Esophagus muscularis mucosa (tissue), 4 donors: Measurements from ENCODE around the gene CCDC24.

Experiments
- EP300 ChIP-seq: sonication (generic); formaldehyde crosslinking; IDR thresholded peaks from one replicate; pipeline ENCODE4 v1.6.1; 2017; ENCODE audit warnings: antibody characterized with exemption
- POLR2AphosphoS5 ChIP-seq, 2 donors: sonication (generic); formaldehyde crosslinking; IDR thresholded peaks; one replicate each; pipeline ENCODE4 v1.6.1; 2017; ENCODE audit warnings: antibody characterized with exemption in 2 of 2
- TF ChIP-seq, protein P1 (sequence below), 3 experiments: fragments of 200-600 bp in 2 of 3; fragments of 450-650 bp in 1 of 3; sonication (generic) in 2 of 3; IDR thresholded peaks; one replicate each; pipeline ENCODE4 v1.5.1; 2017 to 2019; ENCODE audit warnings: antibody characterized with exemption in 3 of 3, mild to moderate bottlenecking in 2 of 3, moderate library complexity in 1 of 3

DNA sequence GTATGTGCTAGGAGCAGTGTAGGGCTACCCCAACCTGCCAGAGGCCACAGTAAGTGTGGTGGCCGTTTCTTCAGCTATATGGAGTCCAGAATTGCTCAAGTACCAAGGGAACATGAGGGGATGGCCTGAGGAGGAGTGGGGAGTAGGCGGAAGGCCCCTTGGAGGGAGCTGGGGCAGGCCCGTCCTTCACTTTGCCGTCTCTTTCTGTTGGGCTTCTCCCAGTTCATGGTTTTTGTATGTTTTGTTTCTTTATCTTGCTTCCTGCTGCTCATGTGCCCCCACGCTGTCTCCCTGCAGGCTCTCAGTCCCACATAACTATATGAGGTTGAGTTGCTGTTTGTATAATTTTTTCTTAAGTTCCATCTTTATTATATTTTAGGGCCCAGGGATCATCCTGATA, 27.5 kb upstream of the CCDC24 start:
- TF ChIP-seq, protein P1, sequence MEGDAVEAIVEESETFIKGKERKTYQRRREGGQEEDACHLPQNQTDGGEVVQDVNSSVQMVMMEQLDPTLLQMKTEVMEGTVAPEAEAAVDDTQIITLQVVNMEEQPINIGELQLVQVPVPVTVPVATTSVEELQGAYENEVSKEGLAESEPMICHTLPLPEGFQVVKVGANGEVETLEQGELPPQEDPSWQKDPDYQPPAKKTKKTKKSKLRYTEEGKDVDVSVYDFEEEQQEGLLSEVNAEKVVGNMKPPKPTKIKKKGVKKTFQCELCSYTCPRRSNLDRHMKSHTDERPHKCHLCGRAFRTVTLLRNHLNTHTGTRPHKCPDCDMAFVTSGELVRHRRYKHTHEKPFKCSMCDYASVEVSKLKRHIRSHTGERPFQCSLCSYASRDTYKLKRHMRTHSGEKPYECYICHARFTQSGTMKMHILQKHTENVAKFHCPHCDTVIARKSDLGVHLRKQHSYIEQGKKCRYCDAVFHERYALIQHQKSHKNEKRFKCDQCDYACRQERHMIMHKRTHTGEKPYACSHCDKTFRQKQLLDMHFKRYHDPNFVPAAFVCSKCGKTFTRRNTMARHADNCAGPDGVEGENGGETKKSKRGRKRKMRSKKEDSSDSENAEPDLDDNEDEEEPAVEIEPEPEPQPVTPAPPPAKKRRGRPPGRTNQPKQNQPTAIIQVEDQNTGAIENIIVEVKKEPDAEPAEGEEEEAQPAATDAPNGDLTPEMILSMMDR (IDR thresholded peaks at IDR 0.05): no peak
- TF ChIP-seq POLR2AphosphoS5 (IDR thresholded peaks at IDR 0.05) (no peak), EP300 (no peak)
